ENCODE measurements around the gene CAMTA1. TPM values are rescaled to one million over a fixed set of nuclear protein-coding genes. Genes with fewer than 3 reads are reported as not detected.
A peak's percentile ranks its signal among the peaks of the same experiment; 100 is the strongest.

Gene CAMTA1
- total and polyA plus RNA-seq, 4 donors = 18.0 to 93.5 (median 35.8) TPM

DNA sequence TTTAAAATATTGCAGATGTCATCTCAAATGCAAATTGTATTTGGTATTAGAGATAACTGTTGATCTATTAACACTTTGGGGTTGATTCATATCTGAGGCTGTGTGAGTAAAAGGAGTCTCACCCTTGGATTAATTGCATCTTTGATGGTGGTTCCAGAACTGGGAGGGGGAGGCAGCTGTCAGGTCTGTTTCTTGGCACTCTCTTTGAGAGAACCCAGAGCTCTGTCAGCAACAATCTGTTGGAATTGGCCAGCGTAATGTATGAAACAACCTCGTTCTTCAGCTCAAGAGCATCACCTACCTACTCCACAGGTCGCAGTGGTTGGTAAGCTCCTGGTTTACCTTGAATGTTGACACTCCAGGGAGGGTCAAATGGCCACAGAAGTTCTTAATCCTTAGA is 424.1 kb downstream of the CAMTA1 start:
- TF ChIP-seq JUND (IDR thresholded peaks at IDR 0.05) (no peak), FOXA2 (IDR thresholded peaks at IDR 0.05) (no peak), RXRA (IDR thresholded peaks at IDR 0.05) (no peak), YY1 (IDR thresholded peaks at IDR 0.05) (no peak), EGR1 (IDR thresholded peaks at IDR 0.05; ENCODE audit: low read depth in 2 of 2) (no peak), HNF4G (IDR thresholded peaks at IDR 0.05) (no peak)
- TF ChIP-seq, protein P1, sequence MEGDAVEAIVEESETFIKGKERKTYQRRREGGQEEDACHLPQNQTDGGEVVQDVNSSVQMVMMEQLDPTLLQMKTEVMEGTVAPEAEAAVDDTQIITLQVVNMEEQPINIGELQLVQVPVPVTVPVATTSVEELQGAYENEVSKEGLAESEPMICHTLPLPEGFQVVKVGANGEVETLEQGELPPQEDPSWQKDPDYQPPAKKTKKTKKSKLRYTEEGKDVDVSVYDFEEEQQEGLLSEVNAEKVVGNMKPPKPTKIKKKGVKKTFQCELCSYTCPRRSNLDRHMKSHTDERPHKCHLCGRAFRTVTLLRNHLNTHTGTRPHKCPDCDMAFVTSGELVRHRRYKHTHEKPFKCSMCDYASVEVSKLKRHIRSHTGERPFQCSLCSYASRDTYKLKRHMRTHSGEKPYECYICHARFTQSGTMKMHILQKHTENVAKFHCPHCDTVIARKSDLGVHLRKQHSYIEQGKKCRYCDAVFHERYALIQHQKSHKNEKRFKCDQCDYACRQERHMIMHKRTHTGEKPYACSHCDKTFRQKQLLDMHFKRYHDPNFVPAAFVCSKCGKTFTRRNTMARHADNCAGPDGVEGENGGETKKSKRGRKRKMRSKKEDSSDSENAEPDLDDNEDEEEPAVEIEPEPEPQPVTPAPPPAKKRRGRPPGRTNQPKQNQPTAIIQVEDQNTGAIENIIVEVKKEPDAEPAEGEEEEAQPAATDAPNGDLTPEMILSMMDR (IDR thresholded peaks at IDR 0.05; ENCODE audit: low read depth, low read length, missing input control) = no peak
- no peaks in the 10 kb centered on the region for H3K36me3 ChIP-seq (ENCODE audit: control insufficient read depth in 4 of 4, insufficient read depth in 3 of 4, low read depth in 1 of 4, low read length in 3 of 4)
- no peak overlapping the region for H3K4me3 ChIP-seq (ENCODE audit: low read depth in 1 of 3, low read length in 3 of 3)
- DNase-seq (ENCODE audit: low spot score) = no peak
- no peaks in the 10 kb centered on the region for H3K9me3 ChIP-seq (ENCODE audit: control insufficient read depth in 4 of 4, low read length in 3 of 4)
- no peak overlapping the region for H3K27ac ChIP-seq (ENCODE audit: low read depth in 1 of 2, low read length in 2 of 2)
- no peaks in the 10 kb centered on the region for H3K27me3 ChIP-seq (ENCODE audit: control insufficient read depth in 4 of 4, insufficient read depth in 4 of 4, low read length in 3 of 4)
- H3K4me1 ChIP-seq (ENCODE audit: control insufficient read depth in 4 of 4, insufficient read depth in 4 of 4, low read length in 3 of 4) = no peaks in the 10 kb centered on the region
- H3K9ac ChIP-seq (ENCODE audit: low read depth in 1 of 2, low read length in 2 of 2) = no peak overlapping the region
- WGBS = 44% methylated on average over 3 of the region's 3 CpGs

DNA sequence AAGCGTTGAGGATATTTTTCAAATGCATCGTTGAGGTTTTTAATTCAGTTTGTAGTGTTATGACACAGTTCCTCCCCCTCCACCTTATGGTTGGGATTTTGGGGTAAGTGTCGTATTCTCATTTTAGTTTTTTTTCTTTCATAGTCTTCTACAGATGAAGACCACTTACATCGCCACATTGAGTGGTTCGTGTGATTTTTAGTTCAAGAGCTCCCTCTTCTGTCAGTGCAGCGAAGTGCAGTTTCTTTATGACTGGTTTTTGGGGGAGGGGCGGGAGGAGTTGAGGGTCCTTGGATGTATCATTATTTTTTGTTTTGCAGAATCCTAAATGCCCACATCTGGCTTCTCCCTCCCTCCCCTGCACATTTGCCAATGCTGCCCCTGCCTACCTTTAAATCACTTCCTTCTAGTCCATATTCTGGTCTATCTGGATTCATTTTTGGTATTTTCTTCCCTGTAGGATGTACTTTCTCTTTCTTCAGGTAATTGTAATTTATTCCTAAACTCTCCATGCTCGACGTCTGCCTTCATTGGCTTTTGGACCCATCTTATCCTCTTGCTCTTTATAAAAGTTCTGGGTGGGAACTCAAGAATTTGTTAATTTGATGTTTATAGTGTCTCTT is 433.1 kb downstream of the CAMTA1 start:
- no peaks in the 10 kb centered on the region for H3K27me3 ChIP-seq (ENCODE audit: control insufficient read depth in 4 of 4, insufficient read depth in 4 of 4, low read length in 3 of 4)
- H3K4me1 ChIP-seq (ENCODE audit: control insufficient read depth in 4 of 4, insufficient read depth in 4 of 4, low read length in 3 of 4) = no peaks in the 10 kb centered on the region
- DNase-seq (ENCODE audit: low spot score) = peak; percentile 56
- H3K9me3 ChIP-seq (ENCODE audit: control insufficient read depth in 4 of 4, low read length in 3 of 4) = no peaks in the 10 kb centered on the region
- TF ChIP-seq RXRA (IDR thresholded peaks at IDR 0.05) (no peak), NR2F2 (IDR thresholded peaks at IDR 0.05) (no peak), RAD21 (IDR thresholded peaks at IDR 0.05) (peak; percentile 89 to 90), JUND (IDR thresholded peaks at IDR 0.05) (peak in 1 of 2 donors; percentile 20), GABPA (IDR thresholded peaks at IDR 0.05 in 1 of 2, conservative IDR thresholded peaks at IDR 0.05 in 1 of 2) (no peak)
- TF ChIP-seq, protein P1 (IDR thresholded peaks at IDR 0.05; ENCODE audit: low read depth, low read length, missing input control) = peak; percentile 83
- H3K27ac ChIP-seq (ENCODE audit: low read depth in 1 of 2, low read length in 2 of 2) = no peak overlapping the region
- no peaks in the 10 kb centered on the region for H3K36me3 ChIP-seq (ENCODE audit: control insufficient read depth in 4 of 4, insufficient read depth in 3 of 4, low read depth in 1 of 4, low read length in 3 of 4)
- WGBS = 22% methylated on average over 9 of the region's 9 CpGs
- no peak overlapping the region for H3K9ac ChIP-seq (ENCODE audit: low read depth in 1 of 2, low read length in 2 of 2)
- no peak overlapping the region for H3K4me3 ChIP-seq (ENCODE audit: low read depth in 1 of 3, low read length in 3 of 3)

DNA sequence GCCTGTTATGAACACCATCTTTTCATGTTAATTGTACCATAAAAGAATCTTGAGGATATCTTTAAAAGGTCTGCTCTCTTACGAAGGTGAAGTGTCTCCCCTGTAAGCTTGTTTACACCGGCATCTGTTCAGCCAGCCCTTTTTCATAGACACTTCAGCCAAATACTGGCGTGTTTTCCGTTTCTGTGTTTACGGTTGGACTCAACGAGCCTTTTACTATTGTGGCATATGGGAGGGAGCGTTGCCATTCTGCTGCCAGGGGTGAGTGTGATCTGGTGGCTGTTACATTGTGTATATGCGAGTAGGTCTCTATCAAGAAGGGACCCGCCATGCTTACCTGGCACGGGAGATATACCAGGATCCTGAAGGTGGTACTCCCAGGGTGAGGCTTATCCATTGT is 433.8 kb downstream of the CAMTA1 start:
- DNase-seq (ENCODE audit: low spot score) = no peak
- H3K4me3 ChIP-seq (ENCODE audit: low read depth in 1 of 3, low read length in 3 of 3) = no peak overlapping the region
- H3K4me1 ChIP-seq (ENCODE audit: control insufficient read depth in 4 of 4, insufficient read depth in 4 of 4, low read length in 3 of 4) = no peaks in the 10 kb centered on the region
- no peaks in the 10 kb centered on the region for H3K27me3 ChIP-seq (ENCODE audit: control insufficient read depth in 4 of 4, insufficient read depth in 4 of 4, low read length in 3 of 4)
- TF ChIP-seq SP1 (IDR thresholded peaks at IDR 0.05) = no peak
- no peak for TF ChIP-seq HNF4A (conservative IDR thresholded peaks at IDR 0.05)
- TF ChIP-seq, protein P2, sequence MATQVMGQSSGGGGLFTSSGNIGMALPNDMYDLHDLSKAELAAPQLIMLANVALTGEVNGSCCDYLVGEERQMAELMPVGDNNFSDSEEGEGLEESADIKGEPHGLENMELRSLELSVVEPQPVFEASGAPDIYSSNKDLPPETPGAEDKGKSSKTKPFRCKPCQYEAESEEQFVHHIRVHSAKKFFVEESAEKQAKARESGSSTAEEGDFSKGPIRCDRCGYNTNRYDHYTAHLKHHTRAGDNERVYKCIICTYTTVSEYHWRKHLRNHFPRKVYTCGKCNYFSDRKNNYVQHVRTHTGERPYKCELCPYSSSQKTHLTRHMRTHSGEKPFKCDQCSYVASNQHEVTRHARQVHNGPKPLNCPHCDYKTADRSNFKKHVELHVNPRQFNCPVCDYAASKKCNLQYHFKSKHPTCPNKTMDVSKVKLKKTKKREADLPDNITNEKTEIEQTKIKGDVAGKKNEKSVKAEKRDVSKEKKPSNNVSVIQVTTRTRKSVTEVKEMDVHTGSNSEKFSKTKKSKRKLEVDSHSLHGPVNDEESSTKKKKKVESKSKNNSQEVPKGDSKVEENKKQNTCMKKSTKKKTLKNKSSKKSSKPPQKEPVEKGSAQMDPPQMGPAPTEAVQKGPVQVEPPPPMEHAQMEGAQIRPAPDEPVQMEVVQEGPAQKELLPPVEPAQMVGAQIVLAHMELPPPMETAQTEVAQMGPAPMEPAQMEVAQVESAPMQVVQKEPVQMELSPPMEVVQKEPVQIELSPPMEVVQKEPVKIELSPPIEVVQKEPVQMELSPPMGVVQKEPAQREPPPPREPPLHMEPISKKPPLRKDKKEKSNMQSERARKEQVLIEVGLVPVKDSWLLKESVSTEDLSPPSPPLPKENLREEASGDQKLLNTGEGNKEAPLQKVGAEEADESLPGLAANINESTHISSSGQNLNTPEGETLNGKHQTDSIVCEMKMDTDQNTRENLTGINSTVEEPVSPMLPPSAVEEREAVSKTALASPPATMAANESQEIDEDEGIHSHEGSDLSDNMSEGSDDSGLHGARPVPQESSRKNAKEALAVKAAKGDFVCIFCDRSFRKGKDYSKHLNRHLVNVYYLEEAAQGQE (IDR thresholded peaks at IDR 0.05) = no peak
- TF ChIP-seq EGR1 (IDR thresholded peaks at IDR 0.05; ENCODE audit: low read depth in 2 of 2) = no peak
- no peak for TF ChIP-seq HNF4G (IDR thresholded peaks at IDR 0.05)
- TF ChIP-seq RXRA (IDR thresholded peaks at IDR 0.05) = no peak
- TF ChIP-seq JUND (IDR thresholded peaks at IDR 0.05) = no peak
- 86% methylated on average over 10 of the region's 10 CpGs for WGBS
- H3K27ac ChIP-seq (ENCODE audit: low read depth in 1 of 2, low read length in 2 of 2) = no peak overlapping the region
- no peaks in the 10 kb centered on the region for H3K9me3 ChIP-seq (ENCODE audit: control insufficient read depth in 4 of 4, low read length in 3 of 4)
- no peak overlapping the region for H3K9ac ChIP-seq (ENCODE audit: low read depth in 1 of 2, low read length in 2 of 2)
- no peaks in the 10 kb centered on the region for H3K36me3 ChIP-seq (ENCODE audit: control insufficient read depth in 4 of 4, insufficient read depth in 3 of 4, low read depth in 1 of 4, low read length in 3 of 4)

Data from liver (tissue), 9 donors.